Panc1 (cell line): ENCODE measurements around the gene SGMS1. TPM values are rescaled to one million over a fixed set of nuclear protein-coding genes. Genes with fewer than 3 reads are reported as not detected.
"Not testable (repeated sequence)": the region's sequence is repeated elsewhere in the genome, so short reads cannot be mapped to it uniquely, and the experiment has no call there.

Experiments used
- ATAC-seq: fragments of 200-7000 bp; cut with Tn5 transposase; 2 replicates; pipeline ENCODE4 v1.9.1; 2020; ENCODE audit warnings: mild to moderate bottlenecking, moderate library complexity
- BruUV-seq: library from RNA; stranded (reverse); fragments of 400-500 nt; replicated peaks from 2 replicates; lab custom pipeline; 2021; lab: Mats Ljungman, UMichigan
- CTCF ChIA-PET: fragments of 300-600 bp; sonication (Branson Sonifier 250); formaldehyde crosslinking; loops from one replicate; lab custom pipeline; 2022; ENCODE audit warnings: antibody characterized with exemption; lab: Charles Lee
- POLR2A ChIA-PET: fragments of 300-600 bp; sonication (Branson Sonifier 250); formaldehyde crosslinking; loops from one replicate; lab custom pipeline; 2022; ENCODE audit warnings: antibody characterized with exemption; lab: Charles Lee
- DNase-seq: peaks from one replicate; pipeline ENCODE4 v3.0.0-alpha.2; 2010; ENCODE audit warnings: low read depth, low spot score
- H3K27ac ChIP-seq: 2 replicates; pipeline ENCODE4 v1.5.1; 2011; ENCODE audit warnings: mild to moderate bottlenecking, low read length, inconsistent platforms
- H3K27me3 ChIP-seq: fragments of 200-500 bp; sonication (Bioruptor generic); 2 replicates; pipeline ENCODE4 v1.6.0; 2014; ENCODE audit warnings: low read length, inconsistent platforms; ENCODE audit not compliant: control insufficient read depth, insufficient read depth
- H3K36me3 ChIP-seq: fragments of 200-500 bp; sonication (Bioruptor generic); 2 replicates; pipeline ENCODE4 v1.5.1; 2014; ENCODE audit warnings: inconsistent platforms, mild to moderate bottlenecking, low read length, moderate library complexity; ENCODE audit not compliant: control insufficient read depth, insufficient read depth
- H3K4me1 ChIP-seq: 2 replicates; pipeline ENCODE4 v1.5.1; 2011; ENCODE audit warnings: inconsistent platforms, mild to moderate bottlenecking, low read length, moderate library complexity; ENCODE audit not compliant: control insufficient read depth, insufficient read depth
- H3K4me3 ChIP-seq, 2 experiments: 2 replicates each; pipeline ENCODE4 v1.5.1; 2011 to 2012; ENCODE audit warnings: low read depth in 2 of 2, low read length in 2 of 2, mild to moderate bottlenecking in 2 of 2, inconsistent platforms in 1 of 2, moderate library complexity in 1 of 2
- H3K9me3 ChIP-seq: fragments of 200-500 bp; sonication (Bioruptor generic); 2 replicates; pipeline ENCODE4 v1.5.1; 2014; ENCODE audit warnings: low read depth, mild to moderate bottlenecking, inconsistent platforms, low read length, moderate library complexity; ENCODE audit not compliant: control insufficient read depth, insufficient read depth
- POLR2AphosphoS5 ChIP-seq: IDR thresholded peaks from 2 replicates; pipeline ENCODE4 v1.6.1; 2012; ENCODE audit warnings: mild to moderate bottlenecking, low read depth, low read length, moderate library complexity
- REST ChIP-seq, 2 experiments: IDR thresholded peaks; 2 replicates each; pipeline ENCODE4 v1.6.1; 2011 to 2012; ENCODE audit warnings: low read depth in 2 of 2, control low read depth in 1 of 2, low read length in 1 of 2, mild to moderate bottlenecking in 1 of 2, moderate library complexity in 1 of 2; ENCODE audit not compliant: insufficient read depth in 1 of 2
- SIN3A ChIP-seq: IDR thresholded peaks from 2 replicates; pipeline ENCODE4 v1.6.1; 2012; ENCODE audit warnings: low read depth, mild to moderate bottlenecking, low read length, moderate library complexity, borderline replicate concordance; ENCODE audit not compliant: insufficient read depth
- TCF7L2 ChIP-seq: IDR thresholded peaks from 2 replicates; pipeline ENCODE4 v1.6.1; 2011; ENCODE audit warnings: mild to moderate bottlenecking, low read depth, low read length, inconsistent platforms
- in situ Hi-C: cut with HindIII; loops from 2 replicates; pipeline ENCODE4 v1.10.0; 2016; ENCODE audit warnings: low sequenced_read_pairs, low pct_unique_long_range_greater_than_20kb
- intact Hi-C: fragments of 100-400 bp; cut with micrococcal nuclease; formaldehyde crosslinking; loops from one replicate; pipeline ENCODE4 v1.10.0; 2022; ENCODE audit not compliant: unreplicated experiment
- total RNA-seq: library from RNA; stranded (reverse); gene quantifications from one replicate; pipeline ENCODE4 v1.2.1, GENCODE V29; 2021; ENCODE audit not compliant: unreplicated experiment
- TF ChIP-seq, protein P1 (sequence below): fragments of 450-650 bp; IDR thresholded peaks from 2 replicates; pipeline ENCODE4 v1.5.1; 2017; ENCODE audit warnings: mild to moderate bottlenecking

Gene SGMS1
- total RNA-seq, 1 experiment from 2014 or later = 22.0 TPM

DNA sequence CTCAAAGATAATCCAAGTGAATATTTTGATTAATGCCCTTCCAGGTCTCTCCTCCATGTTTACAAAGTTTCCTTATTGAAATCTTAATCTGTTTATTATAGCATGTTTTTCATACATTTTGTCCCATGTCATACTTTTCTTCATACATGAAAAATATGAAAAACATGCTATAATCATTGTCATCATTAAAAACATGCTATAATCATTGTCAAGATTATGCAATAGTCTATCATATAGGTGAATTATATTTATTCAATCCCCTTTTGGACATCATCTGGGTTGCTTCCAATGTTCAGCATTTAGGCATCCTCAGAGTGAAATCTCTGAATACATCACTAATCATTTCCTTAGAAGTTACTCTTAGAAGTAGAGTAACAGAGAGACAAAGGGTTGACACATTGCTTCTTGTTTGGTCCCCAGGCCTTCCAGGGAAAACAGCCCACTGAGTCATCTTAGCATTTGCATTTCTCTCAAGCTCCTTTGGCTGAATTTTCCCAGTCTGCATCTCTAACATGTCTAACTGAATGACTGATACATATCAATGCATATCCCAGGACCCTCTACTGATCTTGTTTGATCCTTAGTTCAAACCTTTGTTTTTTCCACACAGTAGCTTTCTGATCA lies 87.0 kb downstream of the SGMS1 start:
- intact Hi-C loops = no loop called here
- no peaks in the 10 kb centered on the region for H3K36me3 ChIP-seq
- H3K27ac ChIP-seq = no peak overlapping the region
- POLR2A ChIA-PET = no interaction called here
- CTCF ChIA-PET = interaction anchor here (0.7 kb wide), 1 partner anchor 70 kb away, joined by 3 read pairs; no protein-coding TSS in a partner anchor
- no peaks in the 10 kb centered on the region for H3K27me3 ChIP-seq
- in situ Hi-C loops = no loop called here
- no peak for ATAC-seq
- DNase-seq = no peak
- no peak overlapping the region for H3K4me3 ChIP-seq
- TF ChIP-seq REST (IDR thresholded peaks at IDR 0.05; ENCODE audit: insufficient read depth in 1 of 2, low read depth in 2 of 2, low read length in 1 of 2) (no peak), TCF7L2 (no peak), POLR2AphosphoS5 (no peak), SIN3A (no peak)
- TF ChIP-seq, protein P1, sequence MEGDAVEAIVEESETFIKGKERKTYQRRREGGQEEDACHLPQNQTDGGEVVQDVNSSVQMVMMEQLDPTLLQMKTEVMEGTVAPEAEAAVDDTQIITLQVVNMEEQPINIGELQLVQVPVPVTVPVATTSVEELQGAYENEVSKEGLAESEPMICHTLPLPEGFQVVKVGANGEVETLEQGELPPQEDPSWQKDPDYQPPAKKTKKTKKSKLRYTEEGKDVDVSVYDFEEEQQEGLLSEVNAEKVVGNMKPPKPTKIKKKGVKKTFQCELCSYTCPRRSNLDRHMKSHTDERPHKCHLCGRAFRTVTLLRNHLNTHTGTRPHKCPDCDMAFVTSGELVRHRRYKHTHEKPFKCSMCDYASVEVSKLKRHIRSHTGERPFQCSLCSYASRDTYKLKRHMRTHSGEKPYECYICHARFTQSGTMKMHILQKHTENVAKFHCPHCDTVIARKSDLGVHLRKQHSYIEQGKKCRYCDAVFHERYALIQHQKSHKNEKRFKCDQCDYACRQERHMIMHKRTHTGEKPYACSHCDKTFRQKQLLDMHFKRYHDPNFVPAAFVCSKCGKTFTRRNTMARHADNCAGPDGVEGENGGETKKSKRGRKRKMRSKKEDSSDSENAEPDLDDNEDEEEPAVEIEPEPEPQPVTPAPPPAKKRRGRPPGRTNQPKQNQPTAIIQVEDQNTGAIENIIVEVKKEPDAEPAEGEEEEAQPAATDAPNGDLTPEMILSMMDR = no peak
- H3K9me3 ChIP-seq = no peaks in the 10 kb centered on the region
- no TSS peak for BruUV-seq
- H3K4me1 ChIP-seq = no peaks in the 10 kb centered on the region

GRCh38 chr10:50534748-50535376 lies 88.9 kb downstream of the SGMS1 start:
- in situ Hi-C loops, BruUV-seq, H3K27me3 ChIP-seq, H3K9me3 ChIP-seq, intact Hi-C loops, H3K4me3 ChIP-seq, H3K27ac ChIP-seq, ATAC-seq, CTCF ChIA-PET, H3K4me1 ChIP-seq, H3K36me3 ChIP-seq, DNase-seq: not testable (repeated sequence)
- POLR2A ChIA-PET = interaction anchor here (0.6 kb wide), 1 partner anchor 1296 kb away, joined by 10 read pairs; no protein-coding TSS in a partner anchor

GRCh38 chr10:50533296-50533695 lies 90.5 kb downstream of the SGMS1 start:
- Histone ChIP-seq H3K4me3 (no peak overlapping the region), H3K36me3 (no peaks in the 10 kb centered on the region), H3K27ac (no peak overlapping the region), H3K27me3 (no peaks in the 10 kb centered on the region), H3K4me1 (no peaks in the 10 kb centered on the region), H3K9me3 (no peaks in the 10 kb centered on the region)
- DNase-seq (no peak), ATAC-seq (no peak)
- POLR2A ChIA-PET = interaction anchor here (0.6 kb wide), 1 partner anchor 10 kb away, joined by 4 read pairs; no protein-coding TSS in a partner anchor
- BruUV-seq = no TSS peak
- CTCF ChIA-PET = no interaction called here
- intact Hi-C loops (no loop called here), in situ Hi-C loops (no loop called here)
- TF ChIP-seq POLR2AphosphoS5 (no peak), TCF7L2 (no peak), REST (IDR thresholded peaks at IDR 0.05; ENCODE audit: insufficient read depth in 1 of 2, low read depth in 2 of 2, low read length in 1 of 2) (no peak), SIN3A (no peak)
- TF ChIP-seq, protein P1 = no peak
